ENCODE measurements around the gene COL4A2. TPM values are rescaled to one million over a fixed set of nuclear protein-coding genes. Genes with fewer than 3 reads are reported as not detected.

The COL4A2 gene
- total RNA-seq, result 1,035 and 1,203 TPM in 2 replicates

DNA sequence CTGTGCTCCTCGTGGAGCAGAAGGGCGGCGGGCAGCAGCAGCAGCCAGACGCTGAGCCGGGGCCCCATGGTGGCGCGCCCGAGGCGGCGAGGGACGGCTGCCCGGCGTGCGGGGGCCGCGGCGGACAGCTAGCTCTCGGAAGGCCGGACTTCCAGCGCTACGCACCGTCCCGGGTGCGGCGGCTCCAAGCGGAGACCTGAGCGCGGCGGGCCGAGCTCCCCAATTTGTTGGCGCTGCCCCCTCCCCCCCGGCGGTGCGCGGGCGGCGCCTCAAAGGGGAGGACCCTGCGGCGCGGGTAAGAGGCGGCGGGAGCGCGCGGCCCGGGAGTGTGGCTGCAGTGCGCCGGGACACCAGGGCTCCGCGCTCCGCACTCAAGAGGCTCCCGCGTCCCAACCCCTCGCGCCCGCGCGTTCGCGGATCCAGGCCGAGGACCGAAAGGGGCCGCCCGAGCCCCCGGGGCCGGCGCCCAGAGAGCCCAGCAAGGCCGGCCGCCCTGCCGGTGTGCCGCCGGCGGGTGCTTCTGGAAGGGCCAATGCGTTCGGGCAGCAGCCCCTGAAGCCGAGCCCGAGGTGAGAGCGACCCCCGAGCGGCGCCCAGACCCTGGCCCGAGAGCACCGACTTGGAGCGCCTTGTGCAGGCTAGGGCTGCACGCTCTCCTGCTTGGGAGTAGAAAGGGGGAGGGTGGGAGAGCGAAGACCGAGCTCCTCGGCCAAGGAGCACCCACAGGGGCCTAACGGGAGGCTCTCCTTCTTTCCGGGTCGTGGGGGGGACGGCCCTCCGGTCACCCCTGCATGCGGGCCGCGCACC is at the start of gene COL4A2, which contains the start of gene COL4A1:
TSS of gene COL4A2 (plus strand) at position 325 of the 807 bp plus-strand sequence. CDS start 620 bp downstream, outside the sequence.
TSS of gene COL4A1 (minus strand) at position 198 of the 807 bp plus-strand sequence. CDS start at position 68, 130 bp downstream.

DNA sequence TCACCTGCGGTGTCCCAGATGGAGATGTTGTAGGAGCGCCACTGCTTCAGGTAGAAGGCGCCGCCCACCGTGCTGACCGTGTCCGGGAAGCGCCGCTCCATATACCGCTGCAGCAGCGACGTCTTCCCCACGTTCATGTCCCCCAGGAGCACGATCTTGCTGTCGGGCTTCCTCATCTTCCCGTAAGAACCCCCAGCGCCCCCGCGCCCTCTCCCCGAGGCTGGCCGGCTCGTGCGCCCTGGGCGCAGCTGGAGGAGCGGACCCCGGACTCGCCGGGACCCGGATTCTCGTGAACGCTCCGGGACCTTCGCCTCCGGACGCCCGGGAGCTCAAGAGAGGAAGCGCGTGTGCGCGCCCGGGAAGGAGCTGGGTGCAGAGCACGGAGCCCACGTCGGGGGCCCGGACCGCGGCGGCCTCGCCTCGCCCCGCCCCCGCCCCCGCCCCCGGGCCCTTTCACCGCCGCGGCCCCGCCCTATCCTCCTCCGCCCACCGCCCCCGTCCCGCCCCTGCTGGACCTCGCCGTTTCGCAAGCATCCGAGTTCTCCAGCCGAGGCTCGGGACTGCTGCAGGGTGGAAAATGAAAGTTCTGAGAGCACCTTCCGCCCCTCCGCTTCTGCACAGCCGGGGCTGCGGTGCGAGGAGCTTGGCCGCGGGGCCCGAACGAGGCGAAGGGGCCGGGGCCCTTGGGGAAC is 254.4 kb downstream of the COL4A2 start, which contains the start of gene RAB20:
TSS of gene RAB20 (minus strand) at position 379 of the 692 bp plus-strand sequence. CDS start at position 176, 203 bp downstream.

Other genes starting within 250 kb of the COL4A2 start
- gene COL4A1, start 127 bp upstream of the COL4A2 start, total RNA-seq, result 855 and 1,888 TPM in 2 replicates